Gastrocnemius medialis (tissue), 4 donors: Measurements from ENCODE around the gene CACNA2D2. TPM values are rescaled to one million over a fixed set of nuclear protein-coding genes. Genes with fewer than 3 reads are reported as not detected.
A peak's percentile ranks its signal among the peaks of the same experiment; 100 is the strongest.

Experiments
- ATAC-seq, 2 donors: fragments of 150-250 bp; one replicate each; pipeline ENCODE4 v1.9.1; 2016
- DNase-seq, 2 donors: peaks; one replicate each; pipeline ENCODE4 v3.0.0-alpha.2; 2019
- H3K27ac ChIP-seq, 4 donors: fragments of 200-600 bp; sonication (generic); 1 replicate in 1 of 4; 2 replicates in 3 of 4; pipeline ENCODE4 v1.5.1; 2016 to 2018; ENCODE audit warnings: mild to moderate bottlenecking in 2 of 4, moderate library complexity in 1 of 4
- H3K27me3 ChIP-seq, 3 donors: fragments of 200-600 bp; sonication (generic) in 2 of 3; 1 replicate in 1 of 3; 2 replicates in 2 of 3; pipeline versions ENCODE4 v1.5.1 to v1.6.0; 2016 to 2019; ENCODE audit warnings: mild to moderate bottlenecking in 1 of 3, moderate library complexity in 1 of 3
- H3K36me3 ChIP-seq, 2 donors: fragments of 200-600 bp; sonication (generic) in 1 of 2; one replicate each; pipeline ENCODE4 v1.5.1; 2017 to 2018
- H3K4me1 ChIP-seq, 2 donors: fragments of 200-600 bp; sonication (generic) in 1 of 2; one replicate each; pipeline ENCODE4 v1.5.1; 2016 to 2017; ENCODE audit warnings: mild to moderate bottlenecking in 2 of 2
- H3K4me3 ChIP-seq, 4 donors: fragments of 200-600 bp; sonication (generic) in 3 of 4; 1 replicate in 1 of 4; 2 replicates in 3 of 4; pipeline ENCODE4 v1.5.1; 2016 to 2019; ENCODE audit warnings: mild to moderate bottlenecking in 2 of 4
- H3K9me3 ChIP-seq, 3 donors: fragments of 200-600 bp; sonication (generic) in 2 of 3; 1 replicate in 1 of 3; 2 replicates in 2 of 3; pipeline ENCODE4 v1.5.1; 2016 to 2019
- CTCF ChIP-seq, 5 experiments: fragments of 450-650 bp in 3 of 5; fragments of 200-600 bp in 2 of 5; sonication (generic) in 2 of 5; IDR thresholded peaks in 4 of 5; conservative IDR thresholded peaks in 1 of 5; 1 replicate in 4 of 5; 2 replicates in 1 of 5; pipeline ENCODE4 v1.5.1; 2016 to 2019; ENCODE audit warnings: antibody characterized with exemption in 5 of 5, mild to moderate bottlenecking in 3 of 5, moderate library complexity in 3 of 5
- POLR2A ChIP-seq, 2 donors: fragments of 450-650 bp; IDR thresholded peaks; one replicate each; pipeline ENCODE4 v1.6.1; 2017; ENCODE audit warnings: antibody characterized with exemption in 2 of 2, mild to moderate bottlenecking in 2 of 2, moderate library complexity in 2 of 2
- in situ Hi-C, 4 donors: fragments of 200-750 bp; cut with MboI; loops; one replicate each; pipeline versions ENCODE4 v1.15.0 to v1.8.0; 2017; ENCODE audit warnings: low sequenced_read_pairs in 4 of 4
- intact Hi-C: fragments of 100-400 bp; cut with DNase I; formaldehyde crosslinking; loops from one replicate; pipeline ENCODE4 v1.15.1; 2023; ENCODE audit warnings: low total_unique reads
- total RNA-seq, 4 donors: library from RNA; depleted of rRNA; stranded (reverse); fragments of >200 nt; gene quantifications; one replicate each; pipeline versions ENCODE4 v1.1.0 to v1.2.3, GENCODE V29; 2016

The CACNA2D2 gene
- total RNA-seq, 4 donors from 2014 or later, result 0.27 to 0.68 (median 0.45) TPM

- H3K27ac ChIP-seq, result peak overlapping the region in 2 of 4 donors; percentile 93 to 97
- H3K36me3 ChIP-seq, result peaks cover 0 to 47% of the 10 kb centered on the region in 2 donors
- no peaks in the 10 kb centered on the region for H3K9me3 ChIP-seq
- no peak for TF ChIP-seq CTCF (IDR thresholded peaks at IDR 0.05 in 4 of 5, conservative IDR thresholded peaks at IDR 0.05 in 1 of 5)
- no peak for TF ChIP-seq POLR2A (IDR thresholded peaks at IDR 0.05)
- intact Hi-C loops (no loop called here), in situ Hi-C loops (no loop called here)
- H3K27me3 ChIP-seq, result no peaks in the 10 kb centered on the region
- DNase-seq, result no peak
- ATAC-seq, result no peak
- H3K4me1 ChIP-seq, result peaks cover 38 to 42% of the 10 kb centered on the region in 2 donors
- no peak overlapping the region for H3K4me3 ChIP-seq
Observed at GRCh38 chr3:50330330-50330729, 173.1 kb downstream of the CACNA2D2 start.

GRCh38 chr3:50327943-50328691, 175.3 kb downstream of the CACNA2D2 start, which contains the start of gene TUSC2:
Gene TUSC2, minus strand, starts transcription at chr3:50328223. Its CDS starts 124 bp downstream, at chr3:50328099.
- ATAC-seq (peak; percentile 92 to 94), DNase-seq (peak; percentile 97 to 98)
- no peaks in the 10 kb centered on the region for H3K9me3 ChIP-seq
- peak within 1 kb of the TSS; percentile 85 to 98 (median 91) for H3K4me3 ChIP-seq
- peaks cover 28 to 31% of the 10 kb centered on the region in 2 donors for H3K4me1 ChIP-seq
- peak; percentile 81 to 86 for TF ChIP-seq POLR2A (IDR thresholded peaks at IDR 0.05)
- TF ChIP-seq CTCF (IDR thresholded peaks at IDR 0.05 in 4 of 5, conservative IDR thresholded peaks at IDR 0.05 in 1 of 5), result no peak
- intact Hi-C loops, result no loop called here
- in situ Hi-C loops, result no loop called here
- no peaks in the 10 kb centered on the region for H3K27me3 ChIP-seq
- H3K36me3 ChIP-seq, result peaks cover 0 to 48% of the 10 kb centered on the region in 2 donors
- peak within 1 kb of the TSS; percentile 91 to 97 (median 92) for H3K27ac ChIP-seq

- H3K4me1 ChIP-seq, result peaks cover 29 to 31% of the 10 kb centered on the region in 2 donors
- no peak for DNase-seq
- no peaks in the 10 kb centered on the region for H3K27me3 ChIP-seq
- peak overlapping the region; percentile 91 to 97 (median 92) for H3K27ac ChIP-seq
- intact Hi-C loops (no loop called here), in situ Hi-C loops (no loop called here)
- H3K4me3 ChIP-seq, result peak overlapping the region; percentile 85 to 98 (median 91)
- H3K9me3 ChIP-seq, result no peaks in the 10 kb centered on the region
- TF ChIP-seq POLR2A (IDR thresholded peaks at IDR 0.05), result no peak
- no peak for TF ChIP-seq CTCF (IDR thresholded peaks at IDR 0.05 in 4 of 5, conservative IDR thresholded peaks at IDR 0.05 in 1 of 5)
- H3K36me3 ChIP-seq, result peaks cover 0 to 46% of the 10 kb centered on the region in 2 donors
- ATAC-seq, result no peak
Observed at GRCh38 chr3:50327129-50327528, 176.3 kb downstream of the CACNA2D2 start.

GRCh38 chr3:50326182-50326541, 177.3 kb downstream of the CACNA2D2 start:
- no peaks in the 10 kb centered on the region for H3K27me3 ChIP-seq
- peak overlapping the region in 3 of 4 donors; percentile 93 to 96 (median 96) for H3K27ac ChIP-seq
- TF ChIP-seq POLR2A (IDR thresholded peaks at IDR 0.05) (no peak), CTCF (IDR thresholded peaks at IDR 0.05 in 4 of 5, conservative IDR thresholded peaks at IDR 0.05 in 1 of 5) (no peak)
- intact Hi-C loops, result no loop called here
- H3K4me1 ChIP-seq, result peaks cover 32 to 35% of the 10 kb centered on the region in 2 donors
- in situ Hi-C loops, result no loop called here
- H3K4me3 ChIP-seq, result no peak overlapping the region
- H3K9me3 ChIP-seq, result no peaks in the 10 kb centered on the region
- ATAC-seq, result no peak
- H3K36me3 ChIP-seq, result peaks cover 0 to 37% of the 10 kb centered on the region in 2 donors
- no peak for DNase-seq
